Ishikawa (cell line): ENCODE measurements around the gene KRTAP5-1.

Experiments used
- CEBPB ChIP-seq: IDR thresholded peaks from 2 replicates; pipeline ENCODE4 v1.6.1; 2012
- CREB1 ChIP-seq: IDR thresholded peaks from 2 replicates; pipeline ENCODE4 v1.6.1; 2012; ENCODE audit warnings: low read depth
- EGR1 ChIP-seq: IDR thresholded peaks from 2 replicates; pipeline ENCODE4 v1.6.1; 2012
- EP300 ChIP-seq: IDR thresholded peaks from 2 replicates; pipeline ENCODE4 v1.6.1; 2012; ENCODE audit warnings: borderline replicate concordance
- FOXM1 ChIP-seq: IDR thresholded peaks from 2 replicates; pipeline ENCODE4 v1.6.1; 2012; ENCODE audit warnings: low read depth, borderline replicate concordance
- NFIC ChIP-seq: IDR thresholded peaks from 2 replicates; pipeline ENCODE4 v1.6.1; 2012
- RAD21 ChIP-seq: IDR thresholded peaks from 2 replicates; pipeline ENCODE4 v1.6.1; 2012; ENCODE audit warnings: low read depth
- TAF1 ChIP-seq: IDR thresholded peaks from 2 replicates; pipeline ENCODE4 v1.6.1; 2012; ENCODE audit warnings: low read depth, mild to moderate bottlenecking
- TCF12 ChIP-seq: IDR thresholded peaks from 2 replicates; pipeline ENCODE4 v1.6.1; 2012; ENCODE audit warnings: low read depth
- TEAD4 ChIP-seq: IDR thresholded peaks from 2 replicates; pipeline ENCODE4 v1.6.1; 2012
- YY1 ChIP-seq: IDR thresholded peaks from 2 replicates; pipeline ENCODE4 v1.6.1; 2012; ENCODE audit warnings: low read depth
- ZBTB7A ChIP-seq: IDR thresholded peaks from 2 replicates; pipeline ENCODE4 v1.6.1; 2012; ENCODE audit warnings: low read depth
- TF ChIP-seq, protein P1 (sequence below): IDR thresholded peaks from 2 replicates; pipeline ENCODE4 v1.6.1; 2012
- TF ChIP-seq, protein P2 (sequence below): IDR thresholded peaks from 2 replicates; pipeline ENCODE4 v1.6.1; 2012; ENCODE audit warnings: low read depth, mild to moderate bottlenecking
- TF ChIP-seq, protein P3 (sequence below): IDR thresholded peaks from 2 replicates; pipeline ENCODE4 v1.6.1; 2012

The KRTAP5-1 gene

DNA sequence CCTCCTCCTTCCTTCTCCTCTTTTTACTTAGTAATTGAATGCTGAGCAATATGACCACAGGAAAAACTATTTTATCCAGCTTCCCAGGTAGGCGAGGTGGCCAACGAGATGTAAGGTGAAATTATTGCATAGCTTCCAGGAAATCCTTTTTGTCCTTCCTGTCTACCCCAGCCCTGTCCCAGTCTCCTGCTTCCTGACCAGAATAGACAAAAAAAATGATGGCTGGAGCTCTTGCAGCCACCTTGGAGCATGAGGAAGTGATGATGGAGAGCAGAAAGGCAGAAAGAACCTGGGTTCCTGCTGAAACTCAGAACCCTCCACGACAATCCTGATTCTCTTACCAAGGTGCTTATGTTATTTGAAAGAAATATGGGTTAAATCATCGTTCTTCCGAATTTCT is 46.9 kb downstream of the KRTAP5-1 start:
- TF ChIP-seq, protein P1, sequence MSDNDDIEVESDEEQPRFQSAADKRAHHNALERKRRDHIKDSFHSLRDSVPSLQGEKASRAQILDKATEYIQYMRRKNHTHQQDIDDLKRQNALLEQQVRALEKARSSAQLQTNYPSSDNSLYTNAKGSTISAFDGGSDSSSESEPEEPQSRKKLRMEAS: no peak
- TF ChIP-seq, protein P2, sequence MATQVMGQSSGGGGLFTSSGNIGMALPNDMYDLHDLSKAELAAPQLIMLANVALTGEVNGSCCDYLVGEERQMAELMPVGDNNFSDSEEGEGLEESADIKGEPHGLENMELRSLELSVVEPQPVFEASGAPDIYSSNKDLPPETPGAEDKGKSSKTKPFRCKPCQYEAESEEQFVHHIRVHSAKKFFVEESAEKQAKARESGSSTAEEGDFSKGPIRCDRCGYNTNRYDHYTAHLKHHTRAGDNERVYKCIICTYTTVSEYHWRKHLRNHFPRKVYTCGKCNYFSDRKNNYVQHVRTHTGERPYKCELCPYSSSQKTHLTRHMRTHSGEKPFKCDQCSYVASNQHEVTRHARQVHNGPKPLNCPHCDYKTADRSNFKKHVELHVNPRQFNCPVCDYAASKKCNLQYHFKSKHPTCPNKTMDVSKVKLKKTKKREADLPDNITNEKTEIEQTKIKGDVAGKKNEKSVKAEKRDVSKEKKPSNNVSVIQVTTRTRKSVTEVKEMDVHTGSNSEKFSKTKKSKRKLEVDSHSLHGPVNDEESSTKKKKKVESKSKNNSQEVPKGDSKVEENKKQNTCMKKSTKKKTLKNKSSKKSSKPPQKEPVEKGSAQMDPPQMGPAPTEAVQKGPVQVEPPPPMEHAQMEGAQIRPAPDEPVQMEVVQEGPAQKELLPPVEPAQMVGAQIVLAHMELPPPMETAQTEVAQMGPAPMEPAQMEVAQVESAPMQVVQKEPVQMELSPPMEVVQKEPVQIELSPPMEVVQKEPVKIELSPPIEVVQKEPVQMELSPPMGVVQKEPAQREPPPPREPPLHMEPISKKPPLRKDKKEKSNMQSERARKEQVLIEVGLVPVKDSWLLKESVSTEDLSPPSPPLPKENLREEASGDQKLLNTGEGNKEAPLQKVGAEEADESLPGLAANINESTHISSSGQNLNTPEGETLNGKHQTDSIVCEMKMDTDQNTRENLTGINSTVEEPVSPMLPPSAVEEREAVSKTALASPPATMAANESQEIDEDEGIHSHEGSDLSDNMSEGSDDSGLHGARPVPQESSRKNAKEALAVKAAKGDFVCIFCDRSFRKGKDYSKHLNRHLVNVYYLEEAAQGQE: no peak
- TF ChIP-seq EP300 (no peak), TCF12 (no peak), YY1 (no peak), CEBPB (no peak), ZBTB7A (no peak), FOXM1 (no peak), NFIC (no peak), TEAD4 (no peak), CREB1 (no peak), RAD21 (no peak), EGR1 (no peak), TAF1 (no peak)
- TF ChIP-seq, protein P3, sequence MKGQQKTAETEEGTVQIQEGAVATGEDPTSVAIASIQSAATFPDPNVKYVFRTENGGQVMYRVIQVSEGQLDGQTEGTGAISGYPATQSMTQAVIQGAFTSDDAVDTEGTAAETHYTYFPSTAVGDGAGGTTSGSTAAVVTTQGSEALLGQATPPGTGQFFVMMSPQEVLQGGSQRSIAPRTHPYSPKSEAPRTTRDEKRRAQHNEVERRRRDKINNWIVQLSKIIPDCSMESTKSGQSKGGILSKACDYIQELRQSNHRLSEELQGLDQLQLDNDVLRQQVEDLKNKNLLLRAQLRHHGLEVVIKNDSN: no peak

DNA sequence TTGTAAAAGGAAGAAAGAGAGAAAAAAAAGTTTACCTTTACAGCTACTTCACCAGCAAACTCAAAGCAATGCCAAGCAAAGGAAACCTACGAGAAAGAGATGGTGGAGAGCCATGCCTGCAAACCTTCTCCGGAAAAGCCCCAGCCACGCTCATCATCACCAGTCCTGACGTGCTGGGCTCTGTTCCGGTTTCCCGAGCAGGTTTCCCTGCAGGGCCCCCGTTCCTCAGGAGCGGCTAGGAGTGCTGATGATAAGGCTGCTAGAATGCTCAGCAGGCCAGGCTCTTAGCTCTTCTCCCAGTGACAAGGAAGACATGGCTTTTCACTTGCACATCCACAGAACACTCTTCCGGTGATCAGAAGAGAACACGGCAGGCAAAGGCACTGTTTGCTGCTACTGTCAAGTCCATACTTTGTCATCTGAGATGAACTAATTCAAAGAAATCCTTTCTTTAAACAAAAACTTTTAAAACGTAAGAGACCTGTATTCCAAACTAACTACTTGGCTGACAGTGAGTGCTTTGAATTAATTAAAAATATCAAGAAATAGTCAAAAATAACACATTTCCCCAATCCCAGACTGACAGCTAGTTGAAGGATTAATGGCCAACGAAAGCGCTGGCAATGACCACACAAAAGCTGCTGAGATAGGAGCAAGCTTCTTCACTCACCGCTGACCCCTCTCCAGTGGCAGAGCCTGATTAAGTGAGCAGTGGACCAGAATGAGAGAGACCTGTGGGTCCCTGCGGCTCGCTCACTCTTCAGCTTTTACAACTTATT is 48.8 kb downstream of the KRTAP5-1 start:
- TF ChIP-seq TEAD4: no peak
- TF ChIP-seq, protein P2: no peak
- no peak for TF ChIP-seq NFIC
- TF ChIP-seq, protein P1: no peak
- no peak for TF ChIP-seq EP300
- no peak for TF ChIP-seq YY1
- no peak for TF ChIP-seq CREB1
- TF ChIP-seq TCF12: no peak
- TF ChIP-seq EGR1: no peak
- no peak for TF ChIP-seq ZBTB7A
- TF ChIP-seq, protein P3: no peak
- TF ChIP-seq CEBPB: no peak
- TF ChIP-seq TAF1: no peak

DNA sequence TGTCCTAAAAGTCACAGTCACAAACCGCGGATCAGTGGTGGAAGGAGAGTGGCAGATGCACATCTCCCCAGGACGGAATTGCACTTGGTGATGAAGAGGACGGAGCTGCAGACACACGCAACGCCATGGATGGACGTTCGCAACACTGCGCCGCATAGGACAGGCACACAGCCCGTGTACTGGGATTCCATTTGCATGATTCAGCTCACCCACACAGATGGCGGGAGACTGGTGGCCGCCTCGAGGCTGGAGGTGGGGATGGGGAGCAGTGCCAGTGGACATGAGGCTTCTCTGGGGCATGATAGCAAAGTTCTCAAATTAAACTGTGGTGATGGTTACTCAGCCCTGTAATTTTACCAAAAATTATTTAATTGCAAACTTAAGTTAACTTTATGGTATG is 50.4 kb downstream of the KRTAP5-1 start:
- TF ChIP-seq FOXM1: no peak
- no peak for TF ChIP-seq EP300
- TF ChIP-seq NFIC: no peak
- TF ChIP-seq TAF1: no peak
- TF ChIP-seq YY1: no peak
- no peak for TF ChIP-seq CREB1
- TF ChIP-seq EGR1: no peak
- TF ChIP-seq, protein P3: no peak
- TF ChIP-seq, protein P2: no peak
- no peak for TF ChIP-seq TEAD4
- TF ChIP-seq, protein P1: no peak
- TF ChIP-seq TCF12: no peak
- no peak for TF ChIP-seq RAD21
- no peak for TF ChIP-seq ZBTB7A
- no peak for TF ChIP-seq CEBPB
